ENCODE results near the gene PIEZO2.

Gene PIEZO2

GRCh38 chr18:10689236-10690034, 459.9 kb downstream of the PIEZO2 start:
- H3K4me3 ChIP-seq (ENCODE audit: low read length): no peak overlapping the region
- no peak for DNase-seq (ENCODE audit: low read depth)
- no peak for TF ChIP-seq CTCF (IDR thresholded peaks at IDR 0.05; ENCODE audit: insufficient read depth, low read depth, low read length, missing control alignments)

- TF ChIP-seq CTCF (IDR thresholded peaks at IDR 0.05; ENCODE audit: insufficient read depth, low read depth, low read length, missing control alignments): no peak
- H3K4me3 ChIP-seq (ENCODE audit: low read length): no peak overlapping the region
- no peak for DNase-seq (ENCODE audit: low read depth)
Measured at GRCh38 chr18:10688766-10689165, 460.6 kb downstream of the PIEZO2 start.

GRCh38 chr18:10687161-10687925, 462.0 kb downstream of the PIEZO2 start:
- TF ChIP-seq CTCF (IDR thresholded peaks at IDR 0.05; ENCODE audit: insufficient read depth, low read depth, low read length, missing control alignments): no peak
- H3K4me3 ChIP-seq (ENCODE audit: low read length): no peak overlapping the region
- DNase-seq (ENCODE audit: low read depth): peak; percentile 51

- TF ChIP-seq CTCF (IDR thresholded peaks at IDR 0.05; ENCODE audit: insufficient read depth, low read depth, low read length, missing control alignments): no peak
- H3K4me3 ChIP-seq (ENCODE audit: low read length): no peak overlapping the region
- DNase-seq (ENCODE audit: low read depth): no peak
Measured at GRCh38 chr18:10686308-10686707, 463.1 kb downstream of the PIEZO2 start.

- DNase-seq (ENCODE audit: low read depth): no peak
- no peak overlapping the region for H3K4me3 ChIP-seq (ENCODE audit: low read length)
- TF ChIP-seq CTCF (IDR thresholded peaks at IDR 0.05; ENCODE audit: insufficient read depth, low read depth, low read length, missing control alignments): no peak
Measured at GRCh38 chr18:10685484-10685883, 463.9 kb downstream of the PIEZO2 start.

GRCh38 chr18:10682368-10682714, 467.0 kb downstream of the PIEZO2 start:
- TF ChIP-seq CTCF (IDR thresholded peaks at IDR 0.05; ENCODE audit: insufficient read depth, low read depth, low read length, missing control alignments): no peak
- DNase-seq (ENCODE audit: low read depth): no peak

More at GRCh38 chr18:10682368-10682714, 467.0 kb downstream of the PIEZO2 start:
- no peak overlapping the region for H3K4me3 ChIP-seq (ENCODE audit: low read length)
